ENCODE measurements around the gene GAS2. TPM values are rescaled to one million over a fixed set of nuclear protein-coding genes. Genes with fewer than 3 reads are reported as not detected.

Gene GAS2
- total and polyA plus RNA-seq, 2 donors (not counting 1 experiment from before 2014, with no cell fraction given): 2.5 to 6.5 TPM

GRCh38 chr11:22769081-22769480 lies 102.7 kb downstream of the GAS2 start:
- H3K9me3 ChIP-seq (ENCODE audit: control extremely low read depth in 1 of 3, control insufficient read depth in 2 of 3, insufficient read depth in 1 of 3, low read length in 2 of 3): no peaks in the 10 kb centered on the region
- Mint-ChIP-seq H3K9me3 (ENCODE audit: insufficient read depth) (no peaks in the 10 kb centered on the region), H3K27me3 (peaks cover 6% of the 10 kb centered on the region), H3K27ac (no peak overlapping the region), H3K4me3 (no peak overlapping the region), H3K4me1 (no peaks in the 10 kb centered on the region)
- H4K20me1 ChIP-seq (ENCODE audit: control insufficient read depth, insufficient read depth, low read length, poor library complexity, severe bottlenecking): no peaks in the 10 kb centered on the region
- ChIA-PET POLR2A (no interaction called here), CTCF (interaction anchor here (1.7 kb wide), 1 partner anchor 19 kb away, joined by 4 read pairs; no protein-coding TSS in a partner anchor)
- no peak overlapping the region for H2AFZ ChIP-seq (ENCODE audit: insufficient read depth, low read depth, low read length, poor library complexity, severe bottlenecking)
- no peaks in the 10 kb centered on the region for H3K36me3 ChIP-seq (replicated peaks in 1 of 2; ENCODE audit: control extremely low read depth in 1 of 2, control insufficient read depth in 1 of 2, extremely low read depth in 1 of 2, insufficient read depth in 2 of 2, low read length in 1 of 2)
- H3K4me2 ChIP-seq (replicated peaks; ENCODE audit: low read depth, low read length, poor library complexity, severe bottlenecking): no peak overlapping the region
- no peaks in the 10 kb centered on the region for H3K79me2 ChIP-seq (ENCODE audit: control insufficient read depth, insufficient read depth, low read length)
- no peak overlapping the region for H3K27ac ChIP-seq (ENCODE audit: low read length in 2 of 2)
- DNase-seq: no peak
- no peak overlapping the region for H3K9ac ChIP-seq (ENCODE audit: low read length)
- intact Hi-C loops (cut with micrococcal nuclease): no loop called here
- 87% methylated on average over 1 of the region's 1 CpG for WGBS (ENCODE audit: insufficient coverage)
- H3K4me3 ChIP-seq (ENCODE audit: control extremely low read depth in 1 of 5, extremely low read depth in 1 of 5, insufficient read depth in 1 of 5, low read depth in 2 of 5, low read length in 4 of 5): no peak overlapping the region
- H3K27me3 ChIP-seq (replicated peaks in 1 of 4; ENCODE audit: control extremely low read depth in 1 of 4, control insufficient read depth in 3 of 4, insufficient read depth in 4 of 4, low read length in 3 of 4): no peaks in the 10 kb centered on the region
- TF ChIP-seq CTCF (IDR thresholded peaks at IDR 0.05) (no peak), EZH2 (IDR thresholded peaks at IDR 0.05; ENCODE audit: borderline replicate concordance, insufficient read depth, low read depth, low read length, poor library complexity, severe bottlenecking) (no peak)
- ATAC-seq (ENCODE audit: low read depth): no peak
- no peaks in the 10 kb centered on the region for H3K4me1 ChIP-seq (ENCODE audit: control insufficient read depth in 2 of 2, insufficient read depth in 2 of 2, low read length in 2 of 2)

GRCh38 chr11:22774716-22775115 lies 108.3 kb downstream of the GAS2 start:
- Mint-ChIP-seq H3K27me3 (peaks cover 7% of the 10 kb centered on the region), H3K27ac (no peak overlapping the region)
- CTCF ChIA-PET: interaction anchor here (4.3 kb wide), 1 partner anchor 12 kb away, joined by 27 read pairs; no protein-coding TSS in a partner anchor

More at GRCh38 chr11:22774716-22775115, 108.3 kb downstream of the GAS2 start:
- no peaks in the 10 kb centered on the region for H3K79me2 ChIP-seq (ENCODE audit: control insufficient read depth, insufficient read depth, low read length)
- H3K27me3 ChIP-seq (replicated peaks in 1 of 4; ENCODE audit: control extremely low read depth in 1 of 4, control insufficient read depth in 3 of 4, insufficient read depth in 4 of 4, low read length in 3 of 4): no peaks in the 10 kb centered on the region
- Mint-ChIP-seq H3K9me3 (ENCODE audit: insufficient read depth) (no peaks in the 10 kb centered on the region), H3K4me3 (no peak overlapping the region), H3K4me1 (no peaks in the 10 kb centered on the region)
- ATAC-seq (ENCODE audit: low read depth) (no peak), DNase-seq (no peak)
- no peak overlapping the region for H3K27ac ChIP-seq (ENCODE audit: low read length in 2 of 2)
- no peak overlapping the region for H3K4me2 ChIP-seq (replicated peaks; ENCODE audit: low read depth, low read length, poor library complexity, severe bottlenecking)
- no peak overlapping the region for H3K4me3 ChIP-seq (ENCODE audit: control extremely low read depth in 1 of 5, extremely low read depth in 1 of 5, insufficient read depth in 1 of 5, low read depth in 2 of 5, low read length in 4 of 5)
- intact Hi-C loops (cut with micrococcal nuclease): no loop called here
- H3K36me3 ChIP-seq (replicated peaks in 1 of 2; ENCODE audit: control extremely low read depth in 1 of 2, control insufficient read depth in 1 of 2, extremely low read depth in 1 of 2, insufficient read depth in 2 of 2, low read length in 1 of 2): no peaks in the 10 kb centered on the region
- 86% methylated on average over 2 of the region's 2 CpGs for WGBS (ENCODE audit: insufficient coverage)
- H4K20me1 ChIP-seq (ENCODE audit: control insufficient read depth, insufficient read depth, low read length, poor library complexity, severe bottlenecking): no peaks in the 10 kb centered on the region
- POLR2A ChIA-PET: no interaction called here
- no peak overlapping the region for H2AFZ ChIP-seq (ENCODE audit: insufficient read depth, low read depth, low read length, poor library complexity, severe bottlenecking)
- H3K4me1 ChIP-seq (ENCODE audit: control insufficient read depth in 2 of 2, insufficient read depth in 2 of 2, low read length in 2 of 2): no peaks in the 10 kb centered on the region
- H3K9me3 ChIP-seq (ENCODE audit: control extremely low read depth in 1 of 3, control insufficient read depth in 2 of 3, insufficient read depth in 1 of 3, low read length in 2 of 3): no peaks in the 10 kb centered on the region
- no peak for TF ChIP-seq CTCF (IDR thresholded peaks at IDR 0.05)
- no peak for TF ChIP-seq EZH2 (IDR thresholded peaks at IDR 0.05; ENCODE audit: borderline replicate concordance, insufficient read depth, low read depth, low read length, poor library complexity, severe bottlenecking)
- H3K9ac ChIP-seq (ENCODE audit: low read length): no peak overlapping the region

Data from B cell (primary cell).